HG02884 (cell line): ENCODE data around the gene FHIT.
"Not testable (repeated sequence)": the region's sequence is repeated elsewhere in the genome, so short reads cannot be mapped to it uniquely, and the experiment has no call there.

Experiments
- ATAC-seq: cut with Tn5 transposase; IDR thresholded peaks from one replicate; pipeline ENCODE4 v1.9.1; 2021; ENCODE audit warnings: mild to moderate bottlenecking, moderate library complexity; ENCODE audit not compliant: unreplicated experiment

The FHIT gene

DNA sequence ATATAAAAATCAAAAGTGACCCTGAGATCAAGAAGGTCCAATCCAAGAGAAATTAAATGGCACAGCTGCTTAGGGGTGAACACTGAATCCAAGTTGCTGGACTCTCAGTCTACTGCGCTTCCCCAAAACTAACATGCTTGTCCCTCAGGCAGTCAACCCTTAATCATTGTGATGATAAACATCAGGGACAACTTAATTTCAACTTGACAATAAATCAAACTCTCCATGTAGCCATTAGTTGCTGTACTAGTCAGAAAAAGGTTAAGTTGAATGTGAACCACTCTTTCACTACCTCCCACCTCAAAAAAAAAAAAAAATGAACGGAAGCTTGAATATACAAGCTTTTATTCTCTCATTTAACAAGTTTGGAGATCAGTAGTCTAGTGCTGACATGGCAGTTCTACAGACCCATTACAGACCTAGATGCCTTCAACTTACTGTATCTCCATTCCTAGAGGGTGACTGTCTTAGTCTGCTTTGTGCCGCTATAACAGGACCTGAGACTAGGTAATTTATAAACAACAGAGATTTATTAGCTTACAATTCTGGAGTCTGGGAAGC, 185.7 kb downstream of the FHIT start:
- ATAC-seq: no peak

DNA sequence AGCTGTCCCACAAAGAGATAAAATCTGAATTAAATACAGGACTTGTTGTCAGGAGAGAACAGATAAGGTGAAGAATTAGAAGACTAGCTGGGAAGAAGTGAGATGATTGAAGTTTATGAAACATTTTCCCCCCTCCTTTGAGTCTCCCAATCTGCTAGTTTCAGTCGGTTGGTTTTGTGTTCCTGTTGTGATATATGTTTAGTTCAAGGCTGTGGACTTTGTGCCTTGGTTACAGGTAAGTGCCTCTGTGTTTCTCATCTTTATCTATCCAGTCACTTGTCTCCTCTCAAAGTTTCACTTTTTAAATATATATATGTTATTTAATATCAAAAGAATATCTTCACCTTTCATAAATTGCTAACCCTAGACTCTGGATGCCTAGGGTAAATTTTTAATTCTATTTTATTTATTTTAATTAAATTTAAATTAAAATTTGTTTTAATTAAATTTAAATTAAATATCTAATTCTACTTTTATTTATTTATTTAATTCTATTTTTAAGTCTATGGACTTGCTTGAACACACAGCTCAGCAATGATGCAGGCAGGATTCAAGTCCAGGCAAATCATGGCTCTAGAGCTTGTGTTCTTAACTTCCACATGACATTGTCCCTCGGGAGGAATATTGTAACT, 190.0 kb downstream of the FHIT start:
- no peak for ATAC-seq

GRCh38 chr3:61060411-61060861, 190.8 kb downstream of the FHIT start:
- ATAC-seq: no peak

DNA sequence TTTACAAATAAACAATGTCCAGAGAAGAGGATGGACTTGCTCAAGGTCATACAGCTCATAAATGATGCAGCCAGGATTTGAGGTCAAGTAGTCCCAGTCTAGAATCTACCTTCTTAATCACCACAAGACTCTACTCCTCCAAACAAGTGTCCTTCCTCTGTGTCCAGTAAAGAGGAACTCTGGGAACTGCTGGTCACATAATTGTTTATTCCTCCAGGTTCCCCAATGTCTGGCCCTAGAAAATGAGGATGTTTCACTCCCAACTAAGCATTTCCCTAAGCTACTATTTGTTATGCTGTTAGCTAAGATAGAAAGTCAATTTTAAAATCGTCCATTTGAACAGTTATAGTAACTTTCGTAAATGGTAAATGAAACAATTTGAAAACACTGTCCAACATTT, 192.4 kb downstream of the FHIT start:
- no peak for ATAC-seq

DNA sequence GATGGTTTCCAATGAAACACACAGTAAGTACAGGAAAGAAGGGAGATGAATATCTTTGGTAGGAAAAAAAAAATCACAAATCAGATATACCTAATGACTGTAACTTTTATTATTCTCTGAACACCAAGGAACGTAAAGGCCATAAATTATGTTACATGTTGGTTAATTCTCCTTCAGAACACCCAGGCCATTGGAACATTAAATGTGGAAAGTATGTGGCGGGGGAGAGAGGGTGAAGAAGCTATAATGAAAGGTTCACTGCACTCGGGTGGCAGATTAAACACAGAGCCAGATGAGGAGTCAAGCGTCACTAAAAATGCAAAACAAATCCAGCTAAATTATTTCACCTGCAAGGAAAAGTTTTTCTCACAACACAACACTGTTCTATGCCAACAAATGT, 193.8 kb downstream of the FHIT start:
- no peak for ATAC-seq

GRCh38 chr3:61055447-61055846, 195.8 kb downstream of the FHIT start:
- no peak for ATAC-seq

DNA sequence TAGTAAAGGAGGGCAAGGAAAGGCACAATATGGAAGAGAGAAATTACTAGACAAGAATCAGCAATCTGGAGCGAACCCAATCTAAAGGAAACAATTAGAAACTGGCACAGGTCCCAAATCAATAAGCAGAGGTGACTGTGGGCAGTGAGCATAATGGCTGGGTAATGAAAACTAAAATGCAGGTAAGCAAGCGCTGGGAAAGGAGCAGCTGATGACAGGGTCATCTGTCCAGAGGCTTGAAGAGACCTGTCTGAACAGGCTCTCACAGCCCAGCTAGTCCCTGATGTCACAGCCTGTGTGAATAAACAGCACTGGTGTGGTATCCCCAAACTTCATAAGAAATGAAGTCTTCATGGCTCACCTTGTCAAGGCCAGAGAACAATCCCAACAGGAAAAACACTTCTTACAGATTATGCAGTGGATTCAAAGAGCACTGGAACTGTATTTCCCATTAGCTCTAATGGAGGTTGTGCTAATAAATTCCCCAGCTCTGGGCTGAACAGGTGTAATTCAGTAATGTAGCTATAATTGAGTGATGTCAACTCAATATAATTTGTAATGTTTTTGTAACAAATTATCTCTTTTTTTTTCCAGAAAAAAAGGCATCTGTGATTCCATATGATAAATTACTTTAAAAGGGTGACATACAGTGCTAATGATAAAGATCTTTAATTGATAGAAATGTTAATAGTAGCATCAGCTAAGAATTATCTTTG, 197.3 kb downstream of the FHIT start:
- ATAC-seq: no peak

- ATAC-seq: no peak
Observed at GRCh38 chr3:61052851-61053250, 198.4 kb downstream of the FHIT start.

- no peak for ATAC-seq
Observed at GRCh38 chr3:61051666-61052065, 199.6 kb downstream of the FHIT start.

DNA sequence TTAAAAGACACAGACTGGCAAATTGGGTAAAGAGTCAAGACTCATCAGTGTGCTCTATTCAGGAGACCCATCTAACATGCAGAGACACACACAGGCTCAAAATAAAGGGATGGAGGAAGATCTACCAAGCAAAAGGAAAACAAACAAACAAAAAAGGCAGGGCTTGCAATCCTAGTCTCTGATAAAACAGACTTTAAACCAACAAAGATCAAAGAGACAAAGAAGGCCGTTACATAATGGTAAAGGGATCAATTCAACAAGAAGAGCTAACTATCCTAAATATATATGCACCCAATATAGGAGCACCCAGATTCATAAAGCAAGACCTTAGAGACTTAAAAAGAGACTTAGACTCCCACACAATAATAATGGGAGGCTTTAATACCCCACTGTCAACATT, 206.1 kb downstream of the FHIT start:
- not testable (repeated sequence) for ATAC-seq

DNA sequence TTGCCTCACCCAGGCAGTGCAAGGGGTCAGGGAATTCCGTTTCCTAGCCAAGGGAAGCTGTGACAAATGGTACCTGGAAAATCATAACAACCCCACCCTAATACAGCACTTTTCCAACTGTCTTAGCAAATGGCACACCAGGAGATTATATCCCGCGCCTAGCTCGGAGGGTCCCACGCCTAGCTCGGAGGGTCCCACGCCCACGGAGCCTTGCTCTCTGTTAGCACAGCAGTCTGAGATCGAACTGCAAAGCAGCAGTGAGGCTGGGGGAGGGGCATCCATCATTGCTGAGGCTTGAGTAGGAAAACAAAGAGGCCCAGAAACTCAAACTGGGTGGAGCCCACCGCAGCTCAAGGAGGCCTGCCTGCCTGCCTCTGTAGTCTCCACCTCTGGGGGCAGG, 208.1 kb downstream of the FHIT start:
- ATAC-seq: no peak

DNA sequence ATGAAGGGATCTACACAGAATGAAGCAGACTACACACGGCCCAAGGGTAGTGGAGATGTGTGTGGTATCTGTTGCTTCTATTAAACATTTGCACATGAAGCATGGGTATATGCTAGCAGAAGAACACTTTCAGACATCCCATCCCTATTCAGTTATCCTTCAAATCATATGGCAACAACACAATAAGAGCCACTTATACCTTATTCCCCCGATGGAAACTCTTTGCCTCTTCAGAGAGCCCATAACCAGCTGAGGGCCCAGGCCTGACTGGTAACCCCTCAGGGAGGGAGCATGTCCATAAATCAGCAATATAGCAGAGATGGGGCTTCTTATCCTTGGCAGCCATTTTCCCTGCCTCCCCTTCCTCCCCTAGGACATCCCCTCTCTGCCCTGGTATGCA, 210.6 kb downstream of the FHIT start:
- ATAC-seq: no peak

GRCh38 chr3:61035573-61035972, 215.7 kb downstream of the FHIT start:
- no peak for ATAC-seq

GRCh38 chr3:61032991-61033390, 218.3 kb downstream of the FHIT start:
- no peak for ATAC-seq

- ATAC-seq: no peak
Observed at GRCh38 chr3:61031503-61031902, 219.7 kb downstream of the FHIT start.

GRCh38 chr3:61030469-61031035, 220.7 kb downstream of the FHIT start:
- no peak for ATAC-seq

GRCh38 chr3:61029194-61029593, 222.1 kb downstream of the FHIT start:
- no peak for ATAC-seq

DNA sequence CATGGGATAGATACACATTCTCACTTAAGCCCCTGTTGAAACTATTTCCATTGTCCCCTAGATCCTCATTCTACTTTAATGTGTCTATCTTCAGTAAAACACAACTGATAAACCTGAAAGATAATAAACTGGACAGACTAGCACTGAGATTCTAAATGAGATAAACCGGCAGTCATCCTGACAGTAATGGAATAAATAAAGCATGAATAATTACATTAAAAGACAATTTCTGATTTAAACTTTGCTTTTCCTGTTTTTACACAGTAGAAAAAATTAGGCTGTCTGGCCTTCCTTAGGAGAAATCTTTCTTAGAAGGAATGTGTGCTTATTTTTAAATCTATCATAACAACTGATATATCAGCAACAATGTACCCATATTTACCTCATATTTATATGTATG, 232.4 kb downstream of the FHIT start:
- no peak for ATAC-seq

- not testable (repeated sequence) for ATAC-seq
Observed at GRCh38 chr3:61017028-61017427, 234.2 kb downstream of the FHIT start.

DNA sequence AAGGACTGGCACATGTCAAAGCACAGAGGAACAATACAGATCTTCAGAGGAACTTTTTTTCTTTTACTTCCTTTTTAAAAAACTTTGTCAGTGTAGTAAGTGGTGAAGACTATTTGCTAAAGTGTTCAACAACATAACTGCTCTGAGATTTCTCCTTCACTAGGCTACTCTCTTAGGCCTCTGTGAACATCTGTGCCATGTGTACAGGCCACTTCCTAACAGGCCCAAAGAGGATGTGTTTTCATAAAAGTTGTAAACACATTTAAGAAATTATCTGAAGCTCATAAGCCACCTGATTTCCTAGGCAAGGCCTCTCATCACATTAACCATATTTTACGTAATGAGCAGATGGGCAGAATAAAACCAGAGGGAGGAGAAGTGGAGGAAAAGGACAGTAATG, 235.4 kb downstream of the FHIT start:
- no peak for ATAC-seq

DNA sequence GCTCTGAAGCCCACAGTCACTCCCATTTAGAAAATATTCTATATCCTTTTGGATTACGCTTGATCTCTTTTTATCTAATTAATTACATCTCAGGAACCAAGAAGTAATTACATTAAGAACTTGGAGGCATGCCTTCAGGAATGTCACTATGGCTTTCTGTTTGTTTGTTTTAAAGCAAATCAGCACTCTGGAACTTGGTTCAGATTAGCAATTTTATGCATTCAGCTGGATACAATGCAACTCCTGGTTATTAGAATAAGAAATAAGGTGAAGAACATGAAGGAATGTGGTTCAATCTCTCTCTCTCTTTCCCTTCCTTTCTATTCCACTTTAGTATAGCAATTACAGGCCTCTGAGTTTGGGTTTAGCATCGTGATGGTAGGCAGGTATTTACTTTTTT, 235.8 kb downstream of the FHIT start:
- ATAC-seq: no peak

GRCh38 chr3:61008998-61009380, 242.3 kb downstream of the FHIT start:
- ATAC-seq: no peak
